GM19239 (cell line): Measurements from ENCODE around the gene TNK2.
A peak's percentile ranks its signal among the peaks of the same experiment; 100 is the strongest.
"Not testable (repeated sequence)": the region's sequence is repeated elsewhere in the genome, so short reads cannot be mapped to it uniquely, and the experiment has no call there.

Source experiments
- DNase-seq: peaks from one replicate; pipeline ENCODE4 v3.0.0; 2011; ENCODE audit warnings: low spot score; ENCODE audit not compliant: insufficient read length
- FAIRE-seq: peaks from 2 replicates; lab custom pipeline; 2011; peaks lifted over from hg19 to GRCh38; lab: Jason Lieb, UNC

TNK2 gene

DNA sequence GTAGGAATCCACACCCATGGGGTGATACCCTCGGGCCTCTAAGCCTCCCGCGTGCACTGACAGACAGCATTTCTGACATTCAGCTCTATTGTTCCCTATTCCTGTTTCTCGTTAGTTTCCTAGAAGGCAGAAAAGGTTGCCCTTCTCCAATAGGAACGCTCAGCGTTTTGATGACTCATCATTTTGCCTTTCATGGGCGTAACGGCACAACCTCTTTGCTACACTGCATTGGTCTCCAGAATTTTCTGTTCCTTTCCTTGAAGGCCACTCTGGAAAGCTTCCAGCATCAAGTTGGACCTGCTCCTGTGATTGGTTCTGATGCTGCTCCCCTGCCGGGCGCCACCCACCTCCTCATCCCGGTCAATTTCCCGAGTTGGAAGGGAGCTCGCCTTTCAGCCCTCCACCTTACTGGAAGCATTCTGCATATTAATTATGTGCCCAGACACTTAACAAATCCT is 13.0 kb upstream of the TNK2 start:
- FAIRE-seq (no peak), DNase-seq (no peak)

DNA sequence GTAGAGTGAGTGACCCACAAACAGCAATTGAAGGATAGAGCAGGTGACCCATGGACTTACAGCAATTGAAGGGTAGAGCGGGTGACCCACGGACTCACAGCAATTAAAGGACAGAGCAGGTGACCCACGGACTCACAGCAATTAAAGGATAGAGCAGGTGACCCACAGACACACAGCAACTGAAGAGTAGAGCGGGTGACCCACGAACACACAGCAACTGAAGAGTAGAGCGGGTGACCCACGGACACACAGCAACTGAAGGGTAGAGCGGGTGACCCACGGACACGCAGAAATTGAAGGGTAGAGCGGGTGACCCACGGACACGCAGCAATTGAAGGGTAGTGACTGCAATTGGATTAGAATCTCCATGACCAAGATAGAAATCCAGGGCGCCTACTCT is 9.8 kb upstream of the TNK2 start:
- DNase-seq: no peak
- no peak for FAIRE-seq

DNA sequence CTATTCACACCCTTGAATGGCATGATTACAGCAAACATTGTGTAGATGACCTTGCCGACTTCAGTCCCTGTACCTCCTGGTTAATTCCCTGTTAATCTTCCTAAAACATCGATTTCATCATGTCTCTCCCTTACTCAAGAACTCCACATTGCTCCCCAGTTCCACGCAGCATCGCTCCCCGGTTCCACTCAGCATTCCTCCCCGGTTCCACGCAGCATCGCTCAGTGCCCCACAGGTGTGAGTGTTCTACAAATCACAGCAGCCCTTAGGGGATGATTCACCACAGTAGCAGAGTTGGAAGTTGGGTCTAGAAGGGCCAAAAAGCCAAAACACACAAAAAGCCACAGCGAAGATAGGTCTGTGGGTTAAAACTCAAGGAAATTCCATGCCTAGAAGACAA is 8.6 kb upstream of the TNK2 start:
- FAIRE-seq (no peak), DNase-seq (no peak)

DNA sequence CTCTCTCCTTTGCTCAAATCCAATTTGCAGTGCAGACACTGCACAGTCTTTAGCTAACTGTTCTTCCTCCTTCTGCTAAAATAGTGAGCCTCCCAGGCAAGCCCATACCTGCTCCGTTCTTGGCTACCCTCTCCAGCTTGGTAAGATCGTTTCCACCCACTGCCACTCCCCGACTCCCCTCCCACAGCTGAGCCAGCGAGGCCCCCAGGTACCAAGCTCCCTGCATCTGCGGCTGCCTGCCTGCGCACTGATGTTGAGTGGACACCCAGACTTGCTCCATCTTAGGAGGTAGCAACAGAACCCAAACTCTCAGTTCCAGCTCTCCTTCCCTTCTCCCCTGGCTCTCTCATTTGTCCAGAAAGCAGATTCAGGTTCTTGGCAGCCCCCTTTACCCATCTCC is 7.9 kb upstream of the TNK2 start:
- DNase-seq: no peak
- no peak for FAIRE-seq

DNA sequence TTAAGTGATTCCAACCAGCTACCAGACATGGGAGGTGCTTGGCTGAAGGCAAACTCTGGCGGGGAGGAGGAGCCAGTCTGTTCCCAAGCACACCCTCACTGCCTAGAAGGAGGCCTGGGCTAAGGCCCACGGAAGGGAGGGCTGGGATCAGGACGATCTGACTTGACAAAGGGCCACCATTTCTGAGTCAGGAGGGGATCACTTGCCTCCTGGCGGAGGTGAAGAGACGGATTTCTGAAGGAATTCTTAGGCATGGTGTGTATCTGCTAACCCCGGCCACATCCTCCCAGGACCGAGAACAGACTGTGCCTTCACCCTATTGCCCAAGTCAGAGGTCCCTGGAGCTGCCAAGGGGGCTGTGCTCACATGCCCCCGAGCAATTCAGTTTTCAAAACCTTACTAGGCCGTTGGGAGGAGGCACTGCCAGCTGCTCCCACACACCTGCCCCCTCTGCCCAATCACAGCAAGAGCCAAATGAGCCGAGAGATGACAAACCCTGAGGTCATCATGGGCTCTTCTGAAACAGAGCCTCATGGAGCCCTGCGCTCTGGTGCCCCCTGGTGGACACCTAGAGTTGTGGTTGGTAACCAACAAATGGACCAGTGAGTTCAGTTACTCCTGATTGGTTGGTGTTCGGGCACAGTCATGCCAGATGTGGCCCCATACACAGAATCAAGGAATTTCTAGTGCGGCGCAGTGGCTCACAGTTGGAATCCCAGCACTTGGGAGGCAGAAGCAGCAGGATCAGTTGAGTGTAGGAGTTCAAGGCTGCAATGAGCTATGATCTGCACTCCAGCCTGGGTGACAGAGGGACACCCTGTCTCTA is 6.5 kb upstream of the TNK2 start:
- peak; percentile 90 for DNase-seq
- FAIRE-seq: peak; percentile 95

DNA sequence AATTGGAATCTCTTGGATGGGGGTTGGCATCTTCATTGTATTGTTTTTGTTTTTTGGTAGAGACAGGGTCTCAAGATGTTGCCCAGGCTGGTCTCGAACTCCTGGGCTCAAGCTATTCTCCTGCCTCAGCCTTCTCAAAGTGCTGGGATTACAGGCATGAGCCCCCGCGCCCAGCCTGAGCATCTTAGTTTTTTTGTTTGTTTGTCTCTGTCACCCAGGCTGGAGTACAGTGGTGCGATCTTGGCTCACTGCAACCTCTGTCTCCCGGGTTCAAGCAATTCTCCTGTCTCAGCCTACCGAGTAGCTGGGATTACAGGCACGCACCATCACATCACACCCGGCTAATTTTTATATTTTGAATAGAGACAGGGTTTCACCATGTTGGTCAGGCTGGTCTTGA is 5.8 kb upstream of the TNK2 start:
- not testable (repeated sequence) for DNase-seq

DNA sequence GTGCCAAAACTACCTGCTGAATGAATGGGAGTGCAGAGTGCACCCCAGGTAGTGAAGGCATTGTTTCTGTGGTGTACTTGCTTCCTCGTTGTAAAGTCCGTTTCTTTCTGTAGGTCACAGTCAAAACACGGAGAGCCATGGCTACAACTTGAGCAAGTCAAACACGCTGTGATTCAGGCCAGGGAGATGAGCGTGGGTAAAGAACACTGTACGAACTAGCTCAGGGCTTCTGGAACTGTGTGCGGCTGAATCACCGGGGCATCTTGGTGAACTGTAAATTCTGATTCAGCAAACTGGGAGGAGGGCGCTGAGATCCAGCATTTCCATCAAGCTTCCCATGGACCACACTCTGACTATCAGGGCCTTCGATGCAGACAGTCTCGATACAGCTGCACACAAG is 5.0 kb upstream of the TNK2 start:
- FAIRE-seq: no peak
- DNase-seq: no peak

More for the DNA sequence above, 5.8 kb upstream of the TNK2 start:
- FAIRE-seq: not testable (repeated sequence)

DNA sequence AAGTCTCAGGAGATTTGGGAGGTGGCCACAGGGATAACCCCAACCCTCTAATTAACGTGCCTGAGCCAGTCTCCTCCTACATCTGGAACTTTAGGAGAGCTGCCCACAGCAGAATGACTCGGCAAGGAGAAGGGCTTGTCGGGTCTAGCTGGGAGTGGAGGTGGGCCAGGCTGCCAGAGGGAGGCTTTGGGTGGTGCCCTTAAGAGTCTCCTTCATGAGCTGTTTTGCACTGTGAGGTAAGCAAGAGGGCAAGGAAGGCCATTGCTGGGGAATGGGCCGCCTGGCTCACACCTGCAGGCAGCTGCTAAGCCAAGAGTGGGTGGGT is 3.6 kb upstream of the TNK2 start:
- FAIRE-seq: no peak
- DNase-seq: no peak

DNA sequence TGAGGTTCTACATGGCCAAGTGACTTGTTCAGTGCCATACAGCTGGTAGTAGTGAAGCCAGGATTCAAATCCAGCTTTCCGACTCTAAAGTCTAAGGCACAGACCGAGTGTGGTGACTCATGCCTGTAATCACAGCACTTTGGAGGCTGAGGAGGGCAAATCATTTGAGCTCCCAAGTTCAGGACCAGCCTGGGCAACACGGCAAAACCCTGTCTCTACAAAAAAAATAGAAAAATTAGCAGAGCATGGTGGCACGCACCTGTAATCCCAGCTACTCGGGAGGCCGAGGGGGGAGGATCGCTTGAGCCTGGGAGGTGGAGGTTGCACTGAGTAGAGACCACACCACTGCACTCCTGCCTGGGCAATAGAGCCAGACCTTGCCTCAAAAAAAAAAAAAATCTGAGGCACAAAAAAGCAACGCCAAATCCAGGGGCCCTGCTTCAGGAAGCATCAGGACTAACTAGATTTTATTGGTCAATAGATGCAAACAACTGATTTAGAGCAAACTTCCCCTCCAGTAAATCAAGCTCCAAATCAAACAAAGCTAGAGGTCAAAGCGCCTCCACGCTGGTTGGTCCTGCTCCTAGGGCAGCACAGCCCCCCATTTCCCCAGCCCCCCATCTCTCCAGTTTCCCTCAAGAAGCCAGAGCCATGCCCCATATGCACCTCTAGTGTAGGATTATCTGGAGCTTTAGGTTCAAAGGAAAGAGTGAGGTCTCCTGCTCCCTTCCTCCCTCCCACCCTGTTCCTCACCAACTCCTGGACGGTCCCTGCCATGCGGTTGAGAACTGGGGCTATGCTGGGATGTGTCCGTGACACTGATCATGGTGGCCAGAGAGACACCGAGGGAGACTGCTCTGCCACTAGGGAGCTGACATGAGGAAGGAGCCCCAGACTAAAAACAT is 2.9 kb upstream of the TNK2 start:
- no peak for FAIRE-seq
- DNase-seq: no peak

DNA sequence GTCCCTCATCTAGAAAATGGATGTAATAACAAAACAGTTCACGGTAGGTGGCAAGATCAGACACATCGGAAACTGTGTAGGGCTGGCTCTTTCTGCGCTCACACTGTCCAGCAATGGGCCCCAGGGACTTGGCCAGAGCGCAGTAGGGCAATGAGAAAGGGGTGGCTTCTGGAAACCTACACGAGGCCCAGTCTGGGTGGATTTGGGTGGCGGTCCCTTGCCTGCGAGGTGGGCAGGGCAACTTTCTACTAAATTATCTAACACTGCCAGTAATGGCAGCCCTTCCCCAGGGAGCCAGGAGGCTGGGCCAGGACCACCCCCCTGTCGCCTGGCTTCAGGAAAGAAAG is 2.1 kb upstream of the TNK2 start:
- no peak for DNase-seq
- FAIRE-seq: no peak

DNA sequence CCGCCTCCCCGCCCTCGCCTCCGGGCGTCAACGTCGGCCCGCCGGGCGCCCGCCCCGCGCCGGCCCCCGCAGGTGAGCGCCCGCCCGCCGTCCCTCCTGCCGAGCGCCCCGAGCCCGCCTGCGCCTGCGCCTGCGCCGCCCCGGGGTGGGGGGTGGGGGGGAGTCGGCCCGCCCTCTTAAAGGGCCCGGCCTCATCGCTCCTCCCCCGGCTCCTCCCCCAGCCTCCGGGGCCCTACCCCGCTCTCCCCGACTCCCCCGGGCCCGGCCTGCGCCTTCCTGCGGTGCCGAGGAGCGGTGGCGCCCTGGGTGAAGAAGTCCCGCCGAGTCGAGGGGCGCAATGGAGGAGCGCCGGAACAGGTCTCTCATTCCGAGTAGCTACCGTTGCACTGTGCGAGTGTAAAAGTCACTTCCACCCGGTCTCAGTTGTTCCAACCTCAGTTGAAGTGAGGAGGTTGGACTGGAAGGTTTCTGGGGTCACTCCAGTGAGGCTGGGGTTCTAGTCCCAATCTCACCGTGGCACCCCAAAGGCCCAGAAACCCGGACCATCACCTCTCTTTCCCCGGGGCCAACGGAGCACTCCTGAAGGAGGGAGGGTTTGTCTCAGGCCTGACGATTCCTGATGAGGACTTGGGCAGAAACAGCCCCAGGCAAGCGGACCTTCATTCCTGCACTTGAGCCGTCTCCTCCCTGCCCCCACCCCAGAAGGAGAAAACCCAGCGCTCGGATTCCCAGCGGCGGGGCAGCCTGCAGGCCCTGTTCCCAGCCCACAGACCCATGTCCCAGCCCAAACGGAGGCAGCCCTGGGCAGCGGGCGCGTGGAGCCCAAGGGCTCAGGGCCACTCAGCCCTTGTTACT is 1.5 kb upstream of the TNK2 start:
- FAIRE-seq (no peak), DNase-seq (peak; percentile 94)

DNA sequence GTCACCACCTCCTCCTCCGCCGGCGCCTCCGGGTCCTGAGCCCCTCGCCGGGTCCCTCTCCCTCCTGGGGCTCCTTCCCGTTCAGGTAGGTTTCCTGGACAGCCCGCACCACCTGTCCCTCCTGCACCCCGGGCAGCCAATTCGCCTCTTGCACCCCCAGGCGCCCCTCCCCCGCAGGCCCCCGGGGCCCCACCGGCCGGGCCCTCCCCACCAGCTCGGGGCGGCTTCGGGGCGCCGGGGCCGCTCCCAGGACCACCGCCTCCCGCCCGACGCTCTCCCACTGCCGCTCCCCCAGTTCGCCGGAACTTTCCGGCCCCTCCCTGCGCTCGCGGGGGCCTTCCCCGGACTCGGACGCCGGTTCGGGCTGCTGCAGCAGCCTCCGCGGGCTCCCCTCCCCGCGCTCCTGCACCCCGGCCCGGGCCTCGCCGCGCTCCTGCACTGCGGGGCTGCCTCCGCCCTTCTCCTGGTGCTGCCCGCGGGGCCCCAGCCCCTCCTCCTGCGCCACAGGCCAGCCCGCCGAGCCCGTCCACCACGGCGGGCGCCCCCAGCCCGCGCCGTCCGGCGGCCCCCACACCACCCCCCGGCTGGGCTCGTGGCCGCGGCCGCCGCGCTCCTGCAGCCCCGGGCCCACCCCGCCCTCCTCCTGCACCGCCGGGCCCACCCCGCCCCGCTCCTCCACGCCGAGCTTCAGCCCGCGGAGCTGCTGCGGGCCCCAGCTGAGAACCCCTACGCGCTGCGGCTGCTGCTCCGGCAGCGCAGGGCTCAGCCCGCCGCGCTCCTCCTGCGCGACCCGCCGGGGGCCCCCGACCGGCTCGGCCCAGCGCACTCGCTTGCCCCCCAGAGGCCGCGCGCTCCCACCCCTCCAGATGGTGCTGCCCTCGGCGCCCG is 587 bp upstream of the TNK2 start:
- DNase-seq (no peak), FAIRE-seq (no peak)

DNA sequence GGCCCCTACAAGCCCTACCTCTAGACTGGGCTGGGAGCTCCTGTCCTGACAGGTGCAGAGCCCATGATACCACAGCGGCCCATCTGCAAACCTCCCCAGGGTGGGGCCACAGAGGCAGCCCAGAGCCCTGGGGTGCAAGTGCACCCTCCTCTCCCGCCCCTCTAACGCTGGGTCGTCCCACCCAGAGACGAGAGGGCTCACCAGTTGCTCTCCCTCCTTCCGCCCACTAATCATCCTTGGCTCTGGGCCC is 742 bp downstream of the TNK2 start:
- DNase-seq: no peak
- FAIRE-seq: no peak

DNA sequence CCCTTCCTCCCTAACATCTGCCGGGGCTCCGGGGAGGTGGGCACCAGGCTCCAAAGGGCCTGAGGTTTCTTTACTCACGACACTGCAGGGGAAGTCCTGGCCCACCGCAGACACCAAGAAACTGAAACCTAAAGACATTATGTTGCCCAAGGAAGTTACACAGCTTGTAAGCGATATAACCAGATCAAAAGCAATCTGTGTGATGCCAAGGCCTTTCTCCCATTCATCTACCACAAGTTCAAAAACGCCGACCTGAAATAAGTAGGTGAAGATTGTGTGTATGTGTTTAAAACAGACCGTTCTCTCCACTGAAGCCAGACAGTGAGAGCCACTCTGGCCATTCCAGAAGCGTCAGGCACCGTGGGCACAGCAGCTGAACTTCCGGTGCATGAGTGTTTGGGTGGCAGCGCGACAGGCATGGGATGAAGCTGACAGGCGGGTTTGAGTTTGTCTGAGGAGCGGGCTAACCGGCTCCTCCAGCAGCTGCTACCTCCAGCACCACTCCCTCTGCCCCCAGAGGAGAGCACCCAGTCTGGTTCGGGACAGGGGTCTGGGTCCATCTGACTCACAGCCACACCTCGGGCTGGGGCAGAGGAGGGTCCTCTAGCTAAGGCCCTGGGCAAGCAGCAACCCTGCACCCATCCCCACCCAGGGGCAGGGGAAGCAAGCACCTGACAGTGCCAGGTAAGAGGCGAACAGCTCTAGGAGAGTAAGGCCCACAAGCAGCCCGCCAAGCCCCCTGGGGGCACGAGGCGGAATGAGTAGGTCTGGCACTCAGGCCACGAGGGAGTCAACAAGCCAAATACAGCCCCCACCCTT is 1.3 kb downstream of the TNK2 start:
- DNase-seq (peak; percentile 59), FAIRE-seq (peak; percentile 97)

DNA sequence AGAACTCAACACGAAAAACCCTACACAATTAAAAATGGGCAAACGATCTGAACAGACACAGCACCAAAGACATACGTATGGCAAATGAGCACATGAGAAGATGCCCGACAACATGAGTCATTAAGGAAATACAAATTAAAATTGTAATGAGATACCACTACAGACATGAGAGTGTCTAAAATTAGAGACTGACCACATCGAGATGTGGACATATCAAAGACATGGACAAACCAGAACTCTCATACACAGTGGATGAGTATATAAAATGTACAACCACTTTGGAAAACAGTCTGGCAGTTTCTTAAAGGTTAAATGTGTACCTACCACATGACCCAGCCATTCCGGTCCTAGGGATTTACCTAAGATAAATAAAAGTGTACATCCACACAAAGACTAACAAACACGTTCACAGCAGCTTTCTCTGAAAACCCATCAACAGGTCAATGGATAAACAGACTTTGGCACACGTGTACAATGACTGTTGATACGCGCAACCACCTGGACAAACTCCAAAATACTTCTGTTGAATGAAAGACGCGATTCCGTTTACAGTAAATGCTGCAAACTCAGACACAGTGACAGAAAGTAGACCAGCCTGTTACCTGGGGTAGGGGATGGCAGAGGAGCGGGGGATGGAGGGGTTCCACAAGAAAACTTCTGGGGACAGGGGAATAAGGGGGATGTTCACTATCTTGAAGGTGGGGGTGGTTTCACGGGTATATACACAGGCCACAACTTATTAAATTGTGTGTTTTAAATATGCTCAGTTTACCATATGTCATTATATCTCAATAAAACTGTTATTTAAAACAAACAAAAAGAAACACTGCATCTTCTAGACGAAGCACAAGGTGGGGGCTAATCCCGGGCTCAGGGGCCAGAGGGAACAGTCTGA is 2.1 kb downstream of the TNK2 start:
- DNase-seq (no peak), FAIRE-seq (no peak)

DNA sequence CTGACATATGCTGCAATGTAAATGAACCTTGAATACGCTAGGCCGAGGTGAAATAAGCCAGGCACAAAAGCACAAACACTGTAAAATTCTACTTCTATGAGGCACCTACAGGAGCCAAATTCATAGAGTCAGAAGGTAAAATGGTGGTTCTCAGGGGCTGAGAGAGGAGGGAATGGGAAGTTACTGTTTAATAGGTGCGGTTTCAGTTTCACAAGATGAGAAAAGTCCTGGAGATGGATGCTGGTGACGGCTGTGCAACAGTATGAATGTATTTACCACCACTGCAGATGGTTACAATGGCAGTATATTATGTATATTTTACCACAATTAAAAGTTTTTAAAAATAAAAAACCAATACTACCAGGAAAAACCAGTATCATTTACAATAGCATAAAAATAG is 4.0 kb downstream of the TNK2 start:
- peak; percentile 73 for FAIRE-seq
- DNase-seq: no peak

DNA sequence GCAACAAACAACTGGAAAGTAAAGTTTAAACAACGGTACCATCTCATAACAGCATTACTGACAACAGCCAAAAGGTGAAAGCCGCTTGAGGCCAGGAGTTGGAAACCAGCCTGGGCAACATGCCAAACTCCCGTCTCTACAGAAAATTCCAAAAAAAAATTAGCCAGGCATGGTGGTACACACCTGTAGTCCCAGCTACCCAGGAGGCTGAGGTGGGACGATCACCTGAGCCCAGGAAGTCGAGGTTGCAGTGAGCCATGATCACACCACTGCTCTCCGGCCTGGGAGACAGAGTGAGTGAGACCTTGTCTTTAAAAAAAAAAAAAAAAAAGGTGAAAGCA is 4.4 kb downstream of the TNK2 start:
- peak; percentile 4 for FAIRE-seq

DNA sequence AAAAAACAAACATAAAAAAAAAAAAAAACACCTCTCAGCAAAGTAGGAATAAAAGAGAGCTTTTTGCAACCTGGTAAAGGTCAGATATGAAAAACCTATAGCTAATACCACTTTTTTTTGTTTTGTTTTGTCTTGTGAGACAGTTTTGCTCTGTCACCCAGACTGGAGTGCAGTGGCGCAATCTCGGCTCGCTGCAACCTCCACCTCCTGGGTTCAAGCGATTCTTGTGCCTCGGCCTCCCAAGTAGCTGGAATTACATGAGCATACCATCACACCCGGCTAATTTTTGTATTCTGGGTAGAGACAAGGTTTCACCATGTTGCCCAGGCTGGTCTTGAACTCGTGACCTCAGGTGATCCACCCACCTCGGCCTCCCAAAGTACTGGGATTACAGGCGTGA is 5.7 kb downstream of the TNK2 start:
- DNase-seq, FAIRE-seq: not testable (repeated sequence)

More for the DNA sequence above, 4.4 kb downstream of the TNK2 start:
- no peak for DNase-seq
